Measurements from ENCODE around the gene ERMN. TPM values are rescaled to one million over a fixed set of nuclear protein-coding genes. Genes with fewer than 3 reads are reported as not detected.

The ERMN gene
- total RNA-seq, 1 experiment from 2014 or later, result 0.59 TPM

DNA sequence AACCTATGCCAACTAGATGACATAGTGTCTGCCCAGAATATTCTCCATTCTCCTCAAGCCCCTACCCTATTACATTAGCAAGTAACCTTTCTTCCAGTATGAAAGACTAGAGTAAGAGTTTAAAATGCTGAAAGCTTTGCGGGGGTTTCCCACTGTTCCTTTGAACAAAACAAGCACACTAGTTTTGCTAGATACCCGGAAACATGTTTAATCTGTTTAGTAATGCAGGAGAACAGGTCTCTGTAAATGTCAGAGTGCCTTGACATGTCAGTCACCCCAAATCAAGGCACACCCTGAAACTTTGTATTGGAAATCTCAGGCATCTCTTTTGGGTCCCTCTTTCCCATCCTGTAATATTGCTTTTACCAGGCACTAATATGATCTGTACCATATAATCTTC, 56.6 kb downstream of the ERMN start:
- Mint-ChIP-seq H3K36me3 (no peaks in the 10 kb centered on the region), H3K27ac (no peak overlapping the region), H3K4me1 (peaks cover 20% of the 10 kb centered on the region), H3K4me3 (no peak overlapping the region), H3K27me3 (ENCODE audit: low read depth) (no peaks in the 10 kb centered on the region), H3K9me3 (no peaks in the 10 kb centered on the region)
- DNase-seq (ENCODE audit: low spot score) (no peak), ATAC-seq (no peak)
- CTCF ChIA-PET, result no interaction called here
- TF ChIP-seq, protein P1, sequence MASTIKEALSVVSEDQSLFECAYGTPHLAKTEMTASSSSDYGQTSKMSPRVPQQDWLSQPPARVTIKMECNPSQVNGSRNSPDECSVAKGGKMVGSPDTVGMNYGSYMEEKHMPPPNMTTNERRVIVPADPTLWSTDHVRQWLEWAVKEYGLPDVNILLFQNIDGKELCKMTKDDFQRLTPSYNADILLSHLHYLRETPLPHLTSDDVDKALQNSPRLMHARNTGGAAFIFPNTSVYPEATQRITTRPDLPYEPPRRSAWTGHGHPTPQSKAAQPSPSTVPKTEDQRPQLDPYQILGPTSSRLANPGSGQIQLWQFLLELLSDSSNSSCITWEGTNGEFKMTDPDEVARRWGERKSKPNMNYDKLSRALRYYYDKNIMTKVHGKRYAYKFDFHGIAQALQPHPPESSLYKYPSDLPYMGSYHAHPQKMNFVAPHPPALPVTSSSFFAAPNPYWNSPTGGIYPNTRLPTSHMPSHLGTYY (CRISPR knock-in tag; IDR thresholded peaks at IDR 0.05), result no peak
- no peak for TF ChIP-seq NFE2L1 (CRISPR knock-in tag; IDR thresholded peaks at IDR 0.05)
- no peak for TF ChIP-seq ZNF317 (CRISPR knock-in tag; IDR thresholded peaks at IDR 0.05; ENCODE audit: borderline replicate concordance, low read depth)
- TF ChIP-seq NR2C2 (CRISPR knock-in tag; IDR thresholded peaks at IDR 0.05), result no peak
- no peak for TF ChIP-seq ZNF416 (CRISPR knock-in tag; IDR thresholded peaks at IDR 0.05)
- TF ChIP-seq, protein P2, sequence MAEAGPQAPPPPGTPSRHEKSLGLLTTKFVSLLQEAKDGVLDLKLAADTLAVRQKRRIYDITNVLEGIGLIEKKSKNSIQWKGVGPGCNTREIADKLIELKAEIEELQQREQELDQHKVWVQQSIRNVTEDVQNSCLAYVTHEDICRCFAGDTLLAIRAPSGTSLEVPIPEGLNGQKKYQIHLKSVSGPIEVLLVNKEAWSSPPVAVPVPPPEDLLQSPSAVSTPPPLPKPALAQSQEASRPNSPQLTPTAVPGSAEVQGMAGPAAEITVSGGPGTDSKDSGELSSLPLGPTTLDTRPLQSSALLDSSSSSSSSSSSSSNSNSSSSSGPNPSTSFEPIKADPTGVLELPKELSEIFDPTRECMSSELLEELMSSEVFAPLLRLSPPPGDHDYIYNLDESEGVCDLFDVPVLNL (CRISPR knock-in tag; IDR thresholded peaks at IDR 0.05; ENCODE audit: borderline replicate concordance, low read depth), result no peak
- TF ChIP-seq, protein P3, sequence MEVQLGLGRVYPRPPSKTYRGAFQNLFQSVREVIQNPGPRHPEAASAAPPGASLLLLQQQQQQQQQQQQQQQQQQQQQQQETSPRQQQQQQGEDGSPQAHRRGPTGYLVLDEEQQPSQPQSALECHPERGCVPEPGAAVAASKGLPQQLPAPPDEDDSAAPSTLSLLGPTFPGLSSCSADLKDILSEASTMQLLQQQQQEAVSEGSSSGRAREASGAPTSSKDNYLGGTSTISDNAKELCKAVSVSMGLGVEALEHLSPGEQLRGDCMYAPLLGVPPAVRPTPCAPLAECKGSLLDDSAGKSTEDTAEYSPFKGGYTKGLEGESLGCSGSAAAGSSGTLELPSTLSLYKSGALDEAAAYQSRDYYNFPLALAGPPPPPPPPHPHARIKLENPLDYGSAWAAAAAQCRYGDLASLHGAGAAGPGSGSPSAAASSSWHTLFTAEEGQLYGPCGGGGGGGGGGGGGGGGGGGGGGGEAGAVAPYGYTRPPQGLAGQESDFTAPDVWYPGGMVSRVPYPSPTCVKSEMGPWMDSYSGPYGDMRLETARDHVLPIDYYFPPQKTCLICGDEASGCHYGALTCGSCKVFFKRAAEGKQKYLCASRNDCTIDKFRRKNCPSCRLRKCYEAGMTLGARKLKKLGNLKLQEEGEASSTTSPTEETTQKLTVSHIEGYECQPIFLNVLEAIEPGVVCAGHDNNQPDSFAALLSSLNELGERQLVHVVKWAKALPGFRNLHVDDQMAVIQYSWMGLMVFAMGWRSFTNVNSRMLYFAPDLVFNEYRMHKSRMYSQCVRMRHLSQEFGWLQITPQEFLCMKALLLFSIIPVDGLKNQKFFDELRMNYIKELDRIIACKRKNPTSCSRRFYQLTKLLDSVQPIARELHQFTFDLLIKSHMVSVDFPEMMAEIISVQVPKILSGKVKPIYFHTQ (CRISPR knock-in tag; IDR thresholded peaks at IDR 0.05), result no peak
- TF ChIP-seq, protein P4, sequence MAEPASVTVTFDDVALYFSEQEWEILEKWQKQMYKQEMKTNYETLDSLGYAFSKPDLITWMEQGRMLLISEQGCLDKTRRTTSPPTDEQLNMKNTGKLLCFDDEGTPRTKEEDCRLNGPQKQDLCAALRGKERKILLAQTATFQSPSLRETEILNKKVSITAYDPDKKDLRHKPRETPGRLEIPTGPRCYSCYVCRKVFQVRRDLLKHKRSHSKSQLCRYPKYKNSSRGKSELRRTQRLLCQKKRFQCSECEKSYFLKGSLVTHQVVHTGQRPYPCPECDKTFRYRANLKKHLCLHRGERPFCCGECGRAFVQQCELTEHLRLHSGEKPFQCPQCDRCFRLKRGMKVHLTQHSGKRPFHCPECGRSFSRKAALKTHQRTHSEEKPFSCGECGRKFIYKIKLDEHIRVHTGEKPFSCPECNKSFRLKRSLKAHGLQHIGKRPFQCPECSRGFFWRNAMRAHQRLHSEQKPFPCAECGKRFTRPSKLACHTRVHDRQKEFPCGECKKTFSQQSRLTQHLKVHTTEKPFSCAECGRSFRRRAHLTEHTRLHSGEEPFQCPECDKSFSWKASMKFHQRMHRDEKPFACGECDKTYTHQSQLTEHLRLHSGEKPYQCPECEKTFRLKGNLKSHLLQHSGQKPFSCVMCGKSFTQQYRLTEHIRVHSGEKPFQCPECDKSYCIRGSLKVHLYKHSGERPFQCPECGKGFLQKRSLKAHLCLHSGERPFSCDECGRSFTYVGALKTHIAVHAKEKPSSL (CRISPR knock-in tag; conservative IDR thresholded peaks at IDR 0.05), result no peak
- no peak for TF ChIP-seq CREM (CRISPR knock-in tag; IDR thresholded peaks at IDR 0.05)
- TF ChIP-seq, protein P5, sequence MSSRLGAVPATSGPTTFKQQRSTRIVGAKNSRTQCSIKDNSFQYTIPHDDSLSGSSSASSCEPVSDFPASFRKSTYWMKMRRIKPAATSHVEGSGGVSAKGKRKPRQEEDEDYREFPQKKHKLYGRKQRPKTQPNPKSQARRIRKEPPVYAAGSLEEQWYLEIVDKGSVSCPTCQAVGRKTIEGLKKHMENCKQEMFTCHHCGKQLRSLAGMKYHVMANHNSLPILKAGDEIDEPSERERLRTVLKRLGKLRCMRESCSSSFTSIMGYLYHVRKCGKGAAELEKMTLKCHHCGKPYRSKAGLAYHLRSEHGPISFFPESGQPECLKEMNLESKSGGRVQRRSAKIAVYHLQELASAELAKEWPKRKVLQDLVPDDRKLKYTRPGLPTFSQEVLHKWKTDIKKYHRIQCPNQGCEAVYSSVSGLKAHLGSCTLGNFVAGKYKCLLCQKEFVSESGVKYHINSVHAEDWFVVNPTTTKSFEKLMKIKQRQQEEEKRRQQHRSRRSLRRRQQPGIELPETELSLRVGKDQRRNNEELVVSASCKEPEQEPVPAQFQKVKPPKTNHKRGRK (CRISPR knock-in tag; IDR thresholded peaks at IDR 0.05; ENCODE audit: borderline replicate concordance), result no peak
- TF ChIP-seq GRHL2 (CRISPR knock-in tag; IDR thresholded peaks at IDR 0.05; ENCODE audit: insufficient replicate concordance, severe bottlenecking), result no peak
- no peak for TF ChIP-seq ATF1 (CRISPR knock-in tag; IDR thresholded peaks at IDR 0.05)
- TF ChIP-seq MXD4 (CRISPR knock-in tag; IDR thresholded peaks at IDR 0.05; ENCODE audit: borderline replicate concordance), result no peak
- POLR2A ChIA-PET, result no interaction called here

Other genes starting within 250 kb of the ERMN start
- 0.17 to 0.34 TPM (median 0.32 TPM) in 3 replicates for gene GALNT5, start 68.1 kb downstream of the ERMN start, total RNA-seq (2021)
- gene CYTIP, start 118.3 kb upstream of the ERMN start, total RNA-seq (2021), result 0.66 to 1.2 TPM (median 0.89 TPM) in 3 replicates

All from WTC11 (cell line).